Endothelial cell of umbilical vein (primary cell): ENCODE results near the gene OR5AR1. TPM values are rescaled to one million over a fixed set of nuclear protein-coding genes. Genes with fewer than 3 reads are reported as not detected.

Experiments used
- BruUV-seq: library from RNA; stranded (reverse); fragments of 400-500 nt; replicated peaks from 2 replicates; lab custom pipeline; 2021; lab: Mats Ljungman, UMichigan
- CTCF ChIA-PET: fragments of 300-600, 350-600 bp; sonication (Branson Sonifier 250); formaldehyde crosslinking; loops from one replicate; lab custom pipeline; 2021; ENCODE audit warnings: antibody characterized with exemption, inconsistent platforms; lab: Charles Lee
- POLR2A ChIA-PET: fragments of 300-600, 350-600 bp; sonication (Branson Sonifier 250); formaldehyde crosslinking; loops from one replicate; lab custom pipeline; 2021; ENCODE audit warnings: antibody characterized with exemption, inconsistent platforms; lab: Charles Lee
- DNase-seq: peaks from one replicate; pipeline ENCODE4 v3.0.0-alpha.2; 2011; ENCODE audit warnings: low read depth, low spot score
- FAIRE-seq: peaks from 2 replicates; lab custom pipeline; 2011; peaks lifted over from hg19 to GRCh38; lab: Jason Lieb, UNC
- H2AFZ ChIP-seq: 2 replicates; pipeline ENCODE4 v1.6.0; 2012; ENCODE audit warnings: low read depth, low read length, control low read depth, inconsistent platforms
- H3K27ac ChIP-seq: 2 replicates; pipeline ENCODE4 v1.5.1; 2011; ENCODE audit warnings: low read depth, mild to moderate bottlenecking, control low read depth, low read length, moderate library complexity; ENCODE audit not compliant: insufficient read depth
- H3K27me3 ChIP-seq, 2 experiments: 2 replicates each; pipeline versions ENCODE4 v1.6.0 to v1.6.1; 2011; ENCODE audit warnings: low read length in 2 of 2, mixed read lengths in 1 of 2; ENCODE audit not compliant: control insufficient read depth in 2 of 2, insufficient read depth in 2 of 2
- H3K36me3 ChIP-seq, 2 experiments: 2 replicates in 1 of 2; 3 replicates in 1 of 2; pipeline ENCODE4 v1.5.1; 2011; ENCODE audit warnings: low read length in 2 of 2, mild to moderate bottlenecking in 1 of 2, moderate library complexity in 1 of 2; ENCODE audit not compliant: control insufficient read depth in 2 of 2, insufficient read depth in 2 of 2; ENCODE audit errors: extremely low read depth in 1 of 2
- H3K4me1 ChIP-seq: 3 replicates; pipeline ENCODE4 v1.5.1; 2011; ENCODE audit warnings: mild to moderate bottlenecking, low read length; ENCODE audit not compliant: control insufficient read depth, insufficient read depth; ENCODE audit errors: extremely low read depth
- H3K4me2 ChIP-seq: 2 replicates; pipeline ENCODE4 v1.6.1; 2011; ENCODE audit warnings: low read length, control low read depth, mixed read lengths; ENCODE audit not compliant: insufficient read depth
- H3K4me3 ChIP-seq, 3 experiments: fragments of 200-600 bp in 1 of 3; sonication (generic), shearing (Covaris generic) in 1 of 3; replicated peaks in 1 of 3; 2 replicates each; pipeline ENCODE4 v1.5.1; 2011 to 2016; ENCODE audit warnings: control low read depth in 3 of 3, low read length in 3 of 3, mild to moderate bottlenecking in 2 of 3, inconsistent platforms in 1 of 3, low read depth in 1 of 3, moderate library complexity in 1 of 3; ENCODE audit not compliant: insufficient read depth in 1 of 3
- H3K79me2 ChIP-seq: 2 replicates; pipeline ENCODE4 v1.6.0; 2012; ENCODE audit warnings: low read length, inconsistent platforms; ENCODE audit not compliant: control insufficient read depth, insufficient read depth
- H3K9ac ChIP-seq: replicated peaks from 2 replicates; pipeline ENCODE3; 2011; ENCODE audit warnings: low read length, control low read depth; ENCODE audit not compliant: insufficient read depth; ENCODE audit errors: extremely low read depth
- H3K9me1 ChIP-seq: replicated peaks from 3 replicates; pipeline ENCODE4 v1.6.0; 2011; ENCODE audit warnings: mild to moderate bottlenecking, low read length; ENCODE audit not compliant: control insufficient read depth, insufficient read depth; ENCODE audit errors: extremely low read depth
- H3K9me3 ChIP-seq: replicated peaks from 2 replicates; pipeline ENCODE4 v1.5.1; 2012; ENCODE audit warnings: low read length, inconsistent platforms; ENCODE audit not compliant: control insufficient read depth, insufficient read depth
- H4K20me1 ChIP-seq: replicated peaks from 2 replicates; pipeline ENCODE3; 2011; ENCODE audit warnings: mild to moderate bottlenecking, low read length; ENCODE audit not compliant: control insufficient read depth, insufficient read depth; ENCODE audit errors: extremely low read depth
- EZH2 ChIP-seq: IDR thresholded peaks from 2 replicates; pipeline ENCODE4 v1.6.1; 2012; ENCODE audit warnings: borderline replicate concordance, low read depth, mild to moderate bottlenecking, moderate library complexity, low read length, inconsistent platforms; ENCODE audit not compliant: severe bottlenecking
- FOS ChIP-seq: IDR thresholded peaks from 2 replicates; pipeline ENCODE4 v1.6.1; 2011; ENCODE audit warnings: mild to moderate bottlenecking, low read length, moderate library complexity, borderline replicate concordance; ENCODE audit not compliant: insufficient read depth
- GATA2 ChIP-seq: IDR thresholded peaks from 2 replicates; pipeline ENCODE4 v1.7.0; 2011; ENCODE audit warnings: low read depth, mild to moderate bottlenecking, moderate library complexity, mixed read lengths, low read length; ENCODE audit not compliant: insufficient read length, insufficient read depth
- JUN ChIP-seq: IDR thresholded peaks from 2 replicates; pipeline ENCODE4 v1.6.1; 2011; ENCODE audit warnings: borderline replicate concordance, low read depth; ENCODE audit not compliant: insufficient read length, insufficient read depth
- MYC ChIP-seq: IDR thresholded peaks from one replicate; pipeline ENCODE4 v1.6.1; 2011; ENCODE audit warnings: mild to moderate bottlenecking, low read depth, low read length
- POLR2A ChIP-seq: IDR thresholded peaks from 2 replicates; pipeline ENCODE4 v1.6.1; 2012; ENCODE audit warnings: low read depth, mild to moderate bottlenecking, control low read depth, low read length
- POLR2AphosphoS5 ChIP-seq: IDR thresholded peaks from 2 replicates; pipeline ENCODE4 v1.6.1; 2012; ENCODE audit warnings: low read depth, mild to moderate bottlenecking, control low read depth, low read length, moderate library complexity; ENCODE audit not compliant: insufficient read depth
- dilution Hi-C: fragments of 300-500 bp; cut with MboI; formaldehyde crosslinking; loops from one replicate; pipeline ENCODE4 v1.15.0; 2019; ENCODE audit warnings: low sequenced_read_pairs; ENCODE audit not compliant: extremely low pct_ligation_motif_present
- intact Hi-C: fragments of 100-400 bp; cut with micrococcal nuclease; formaldehyde crosslinking; loops from one replicate; pipeline ENCODE4 v1.10.0; 2022
- polyA plus RNA-seq, 4 experiments: library from polyadenylated mRNA; depleted of rRNA in 3 of 4; stranded (reverse) in 3 of 4; unstranded in 1 of 4; fragments of >200 nt; gene quantifications; 2 replicates each; pipeline versions ENCODE4 v1.2.1 to v1.2.3, GENCODE V29; 2011 to 2012; ENCODE audit warnings: missing spikeins in 1 of 4
- total RNA-seq: library from RNA; stranded (reverse); gene quantifications from 2 replicates; pipeline ENCODE4 v1.2.3, GENCODE V29; 2021
- TF ChIP-seq, protein P1 (sequence below), 2 donors: IDR thresholded peaks; 1 replicate in 1 of 2; 2 replicates in 1 of 2; pipeline ENCODE4 v1.5.1; 2011; ENCODE audit warnings: low read length in 2 of 2, mild to moderate bottlenecking in 2 of 2, moderate library complexity in 2 of 2, control low read depth in 1 of 2, inconsistent platforms in 1 of 2, low read depth in 1 of 2; ENCODE audit not compliant: insufficient read depth in 1 of 2; ENCODE audit errors: extremely low read depth in 1 of 2
- TF ChIP-seq, protein P2 (sequence below): IDR thresholded peaks from 2 replicates; pipeline ENCODE4 v1.6.1; 2011; ENCODE audit not compliant: insufficient read depth, insufficient read length

The OR5AR1 gene
- total and polyA plus RNA-seq, 2 donors (not counting 3 experiments of a cell fraction or from before 2014, with no cell fraction given), result not detected

DNA sequence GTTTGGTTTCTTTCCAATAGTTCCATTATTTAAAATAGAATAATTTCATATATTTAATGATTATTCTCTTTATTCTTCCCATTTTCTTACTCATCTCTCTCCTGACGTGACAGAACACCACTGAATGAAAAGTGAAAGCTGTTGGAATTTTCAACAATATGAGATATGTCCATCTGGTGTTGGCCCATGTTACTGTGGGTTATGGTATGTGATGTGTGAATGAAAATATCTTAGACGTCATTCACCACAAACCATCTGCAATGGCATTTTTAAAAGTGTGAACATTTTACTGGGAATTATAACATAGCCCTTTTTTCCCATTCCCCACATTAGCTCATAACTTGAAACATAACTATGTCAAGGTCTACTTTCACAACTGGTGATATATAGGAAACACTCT lies 37.5 kb upstream of the OR5AR1 start:
- ChIA-PET CTCF (no interaction called here), POLR2A (no interaction called here)
- H3K4me1 ChIP-seq, result no peaks in the 10 kb centered on the region

DNA sequence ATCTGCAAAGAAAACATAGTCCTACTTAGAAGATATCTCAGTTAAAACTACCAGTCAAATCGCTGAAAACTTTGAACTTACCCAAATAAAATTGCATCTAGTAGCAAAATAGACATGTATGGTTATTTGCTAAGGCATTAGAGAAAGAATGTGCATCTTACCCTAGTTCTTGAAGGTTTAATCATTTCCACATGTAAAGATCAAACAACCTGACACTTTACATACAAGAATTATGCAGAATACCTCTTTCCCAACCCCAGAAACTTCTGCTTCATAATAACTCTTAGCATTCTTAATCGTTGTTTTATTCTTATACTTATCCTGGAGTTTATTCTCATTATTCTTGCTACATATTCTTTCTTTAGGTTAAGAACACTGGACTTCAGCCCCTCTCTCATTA lies 31.2 kb upstream of the OR5AR1 start:
- Histone ChIP-seq H2AFZ (no peak overlapping the region), H3K4me3 (no peak overlapping the region), H3K27me3 (no peaks in the 10 kb centered on the region), H3K27ac (no peak overlapping the region), H3K79me2 (no peaks in the 10 kb centered on the region), H3K9me1 (no peaks in the 10 kb centered on the region), H3K36me3 (no peaks in the 10 kb centered on the region), H4K20me1 (no peaks in the 10 kb centered on the region), H3K9me3 (no peaks in the 10 kb centered on the region), H3K4me1 (no peaks in the 10 kb centered on the region), H3K4me2 (no peak overlapping the region), H3K9ac (no peak overlapping the region)
- FAIRE-seq (no peak), DNase-seq (no peak)
- intact Hi-C loops, result no loop called here
- no peak for TF ChIP-seq JUN
- no peak for TF ChIP-seq EZH2
- no peak for TF ChIP-seq POLR2A
- TF ChIP-seq, protein P1, sequence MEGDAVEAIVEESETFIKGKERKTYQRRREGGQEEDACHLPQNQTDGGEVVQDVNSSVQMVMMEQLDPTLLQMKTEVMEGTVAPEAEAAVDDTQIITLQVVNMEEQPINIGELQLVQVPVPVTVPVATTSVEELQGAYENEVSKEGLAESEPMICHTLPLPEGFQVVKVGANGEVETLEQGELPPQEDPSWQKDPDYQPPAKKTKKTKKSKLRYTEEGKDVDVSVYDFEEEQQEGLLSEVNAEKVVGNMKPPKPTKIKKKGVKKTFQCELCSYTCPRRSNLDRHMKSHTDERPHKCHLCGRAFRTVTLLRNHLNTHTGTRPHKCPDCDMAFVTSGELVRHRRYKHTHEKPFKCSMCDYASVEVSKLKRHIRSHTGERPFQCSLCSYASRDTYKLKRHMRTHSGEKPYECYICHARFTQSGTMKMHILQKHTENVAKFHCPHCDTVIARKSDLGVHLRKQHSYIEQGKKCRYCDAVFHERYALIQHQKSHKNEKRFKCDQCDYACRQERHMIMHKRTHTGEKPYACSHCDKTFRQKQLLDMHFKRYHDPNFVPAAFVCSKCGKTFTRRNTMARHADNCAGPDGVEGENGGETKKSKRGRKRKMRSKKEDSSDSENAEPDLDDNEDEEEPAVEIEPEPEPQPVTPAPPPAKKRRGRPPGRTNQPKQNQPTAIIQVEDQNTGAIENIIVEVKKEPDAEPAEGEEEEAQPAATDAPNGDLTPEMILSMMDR (IDR thresholded peaks at IDR 0.05; ENCODE audit: extremely low read depth in 1 of 2, insufficient read depth in 1 of 2, low read depth in 1 of 2, low read length in 2 of 2), result no peak
- TF ChIP-seq GATA2, result no peak
- TF ChIP-seq, protein P2, sequence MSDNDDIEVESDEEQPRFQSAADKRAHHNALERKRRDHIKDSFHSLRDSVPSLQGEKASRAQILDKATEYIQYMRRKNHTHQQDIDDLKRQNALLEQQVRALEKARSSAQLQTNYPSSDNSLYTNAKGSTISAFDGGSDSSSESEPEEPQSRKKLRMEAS, result no peak
- TF ChIP-seq FOS, result no peak
- BruUV-seq, result no TSS peak
- ChIA-PET POLR2A (no interaction called here), CTCF (no interaction called here)
- dilution Hi-C loops, result no loop called here

More for the DNA sequence above, 37.5 kb upstream of the OR5AR1 start:
- Histone ChIP-seq H4K20me1 (no peaks in the 10 kb centered on the region), H3K4me3 (no peak overlapping the region), H3K9ac (no peak overlapping the region), H3K9me1 (no peaks in the 10 kb centered on the region), H3K9me3 (no peaks in the 10 kb centered on the region), H3K27ac (no peak overlapping the region), H3K4me2 (no peak overlapping the region), H3K27me3 (no peaks in the 10 kb centered on the region), H3K79me2 (no peaks in the 10 kb centered on the region), H3K36me3 (no peaks in the 10 kb centered on the region), H2AFZ (no peak overlapping the region)
- no TSS peak for BruUV-seq
- TF ChIP-seq FOS, result no peak
- no peak for TF ChIP-seq POLR2AphosphoS5
- no peak for TF ChIP-seq MYC
- FAIRE-seq, result no peak
- intact Hi-C loops, result no loop called here
- no peak for DNase-seq
- dilution Hi-C loops, result no loop called here
